Astrocyte (in vitro differentiated cells and primary cell): ENCODE measurements around the gene MRGPRF. TPM values are rescaled to one million over a fixed set of nuclear protein-coding genes. Genes with fewer than 3 reads are reported as not detected.

Experiments
- DNase-seq: peaks from one replicate; pipeline ENCODE4 v3.0.0-alpha.2; 2010; ENCODE audit warnings: low read depth
- FAIRE-seq: peaks from 2 replicates; lab custom pipeline; 2011; peaks lifted over from hg19 to GRCh38; lab: Jason Lieb, UNC
- H2AFZ ChIP-seq: 2 replicates; pipeline ENCODE4 v1.6.0; 2012; ENCODE audit warnings: low read depth, low read length, inconsistent platforms
- H3K27ac ChIP-seq: 2 replicates; pipeline ENCODE4 v1.5.1; 2011; ENCODE audit warnings: low read depth, low read length, inconsistent platforms
- H3K27me3 ChIP-seq: 2 replicates; pipeline ENCODE4 v1.6.0; 2011; ENCODE audit warnings: low read length, inconsistent platforms; ENCODE audit not compliant: insufficient read depth
- H3K36me3 ChIP-seq: 2 replicates; pipeline ENCODE4 v1.5.1; 2011; ENCODE audit warnings: low read length, inconsistent platforms; ENCODE audit not compliant: insufficient read depth
- H3K4me1 ChIP-seq: 2 replicates; pipeline ENCODE4 v1.5.1; 2011; ENCODE audit warnings: low read length, inconsistent platforms; ENCODE audit not compliant: insufficient read depth
- H3K4me2 ChIP-seq: 2 replicates; pipeline ENCODE4 v1.6.0; 2012; ENCODE audit warnings: low read length, inconsistent platforms
- H3K4me3 ChIP-seq: 2 replicates; pipeline ENCODE4 v1.5.1; 2011; ENCODE audit warnings: low read depth, mild to moderate bottlenecking, low read length, inconsistent platforms; ENCODE audit not compliant: insufficient read depth
- H3K79me2 ChIP-seq: 2 replicates; pipeline ENCODE4 v1.6.0; 2012; ENCODE audit warnings: mild to moderate bottlenecking, low read length, inconsistent platforms; ENCODE audit not compliant: insufficient read depth
- H3K9ac ChIP-seq: 2 replicates; pipeline ENCODE4 v1.6.0; 2012; ENCODE audit warnings: mild to moderate bottlenecking, low read length, inconsistent platforms
- H3K9me3 ChIP-seq: 2 replicates; pipeline ENCODE4 v1.5.1; 2012; ENCODE audit warnings: low read depth, mild to moderate bottlenecking, low read length, inconsistent platforms; ENCODE audit not compliant: insufficient read depth
- H4K20me1 ChIP-seq: 2 replicates; pipeline ENCODE4 v1.6.0; 2012; ENCODE audit warnings: low read length, inconsistent platforms; ENCODE audit not compliant: insufficient read depth
- H3K27ac Mint-ChIP-seq: one replicate; pipeline ENCODE4 v1.8.0; 2021; ENCODE audit warnings: mild to moderate bottlenecking, mixed read lengths; ENCODE audit not compliant: unreplicated experiment
- H3K27me3 Mint-ChIP-seq: one replicate; pipeline ENCODE4 v1.8.0; 2021; ENCODE audit warnings: low read depth, mixed read lengths; ENCODE audit not compliant: unreplicated experiment
- H3K36me3 Mint-ChIP-seq: one replicate; pipeline ENCODE4 v1.8.0; 2021; ENCODE audit warnings: low read depth, mixed read lengths; ENCODE audit not compliant: unreplicated experiment
- H3K4me1 Mint-ChIP-seq: one replicate; pipeline ENCODE4 v1.8.0; 2021; ENCODE audit warnings: low read depth, mixed read lengths; ENCODE audit not compliant: unreplicated experiment
- H3K4me3 Mint-ChIP-seq: one replicate; pipeline ENCODE4 v1.8.0; 2021; ENCODE audit warnings: mild to moderate bottlenecking, moderate library complexity, mixed read lengths; ENCODE audit not compliant: unreplicated experiment
- H3K9me3 Mint-ChIP-seq: one replicate; pipeline ENCODE4 v1.8.0; 2021; ENCODE audit warnings: mild to moderate bottlenecking, mixed read lengths; ENCODE audit not compliant: unreplicated experiment
- EZH2 ChIP-seq: IDR thresholded peaks from 2 replicates; pipeline ENCODE4 v1.6.1; 2012; ENCODE audit warnings: mild to moderate bottlenecking, low read length, inconsistent platforms; ENCODE audit not compliant: insufficient read depth
- total RNA-seq: library from RNA; stranded (reverse); gene quantifications from 2 replicates; pipeline ENCODE4 v1.2.1, GENCODE V29; 2021
- TF ChIP-seq, protein P1 (sequence below): IDR thresholded peaks from 2 replicates; pipeline ENCODE4 v1.5.1; 2011; ENCODE audit warnings: low read depth, mild to moderate bottlenecking, inconsistent platforms, low read length, moderate library complexity; ENCODE audit not compliant: insufficient read depth

The MRGPRF gene
- total RNA-seq, 1 donor from 2014 or later, result 4.1 TPM

DNA sequence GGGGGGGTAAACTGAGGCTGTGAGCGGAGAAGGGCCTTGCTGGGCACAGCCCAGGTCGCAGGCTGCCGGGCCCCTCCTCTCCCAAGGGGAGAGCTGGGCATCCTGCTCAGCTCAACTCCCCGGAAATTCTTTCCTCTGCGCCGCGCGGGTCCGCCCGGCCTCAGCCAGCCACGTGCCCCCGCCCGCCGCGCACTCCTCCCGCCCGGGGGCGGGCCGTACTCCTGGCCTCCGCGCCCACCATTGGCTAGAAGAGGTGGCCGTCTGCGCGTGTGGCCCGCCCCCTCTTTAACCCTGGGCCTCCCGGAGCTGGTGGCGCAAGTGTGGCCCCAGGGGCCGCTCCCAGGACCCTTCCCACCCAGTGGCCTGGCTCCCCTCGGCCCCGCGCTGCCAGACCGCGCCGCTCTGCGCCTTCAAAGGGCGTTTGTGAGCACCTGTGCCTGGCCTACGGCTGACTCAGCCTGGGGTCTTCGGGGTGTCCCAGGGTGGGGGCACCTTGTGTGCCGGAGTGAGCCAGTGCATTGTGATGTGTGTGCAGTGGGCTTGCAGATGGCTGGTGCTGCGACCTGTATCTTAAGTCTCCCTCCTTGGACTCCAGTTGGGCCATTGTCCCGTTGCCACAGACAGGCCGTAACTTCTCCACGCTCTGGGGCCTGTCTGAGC lies 2.0 kb downstream of the MRGPRF start:
- FAIRE-seq (no peak), DNase-seq (peak; percentile 63)
- H3K36me3 Mint-ChIP-seq, result no peaks in the 10 kb centered on the region
- Histone ChIP-seq H3K9me3 (no peaks in the 10 kb centered on the region), H3K27me3 (no peaks in the 10 kb centered on the region), H2AFZ (peak overlapping the region; percentile 41), H4K20me1 (no peaks in the 10 kb centered on the region), H3K27ac (no peak overlapping the region), H3K9ac (peak overlapping the region; percentile 36), H3K4me1 (peaks cover 57% of the 10 kb centered on the region), H3K4me2 (peak overlapping the region; percentile 74), H3K36me3 (no peaks in the 10 kb centered on the region), H3K4me3 (no peak overlapping the region), H3K79me2 (no peaks in the 10 kb centered on the region)
- H3K27ac Mint-ChIP-seq, result no peak overlapping the region
- H3K4me1 Mint-ChIP-seq, result peaks cover 22% of the 10 kb centered on the region
- TF ChIP-seq, protein P1, sequence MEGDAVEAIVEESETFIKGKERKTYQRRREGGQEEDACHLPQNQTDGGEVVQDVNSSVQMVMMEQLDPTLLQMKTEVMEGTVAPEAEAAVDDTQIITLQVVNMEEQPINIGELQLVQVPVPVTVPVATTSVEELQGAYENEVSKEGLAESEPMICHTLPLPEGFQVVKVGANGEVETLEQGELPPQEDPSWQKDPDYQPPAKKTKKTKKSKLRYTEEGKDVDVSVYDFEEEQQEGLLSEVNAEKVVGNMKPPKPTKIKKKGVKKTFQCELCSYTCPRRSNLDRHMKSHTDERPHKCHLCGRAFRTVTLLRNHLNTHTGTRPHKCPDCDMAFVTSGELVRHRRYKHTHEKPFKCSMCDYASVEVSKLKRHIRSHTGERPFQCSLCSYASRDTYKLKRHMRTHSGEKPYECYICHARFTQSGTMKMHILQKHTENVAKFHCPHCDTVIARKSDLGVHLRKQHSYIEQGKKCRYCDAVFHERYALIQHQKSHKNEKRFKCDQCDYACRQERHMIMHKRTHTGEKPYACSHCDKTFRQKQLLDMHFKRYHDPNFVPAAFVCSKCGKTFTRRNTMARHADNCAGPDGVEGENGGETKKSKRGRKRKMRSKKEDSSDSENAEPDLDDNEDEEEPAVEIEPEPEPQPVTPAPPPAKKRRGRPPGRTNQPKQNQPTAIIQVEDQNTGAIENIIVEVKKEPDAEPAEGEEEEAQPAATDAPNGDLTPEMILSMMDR, result no peak
- no peak for TF ChIP-seq EZH2
- peaks cover 6% of the 10 kb centered on the region for H3K27me3 Mint-ChIP-seq
- H3K4me3 Mint-ChIP-seq, result no peak overlapping the region
- H3K9me3 Mint-ChIP-seq, result no peaks in the 10 kb centered on the region

DNA sequence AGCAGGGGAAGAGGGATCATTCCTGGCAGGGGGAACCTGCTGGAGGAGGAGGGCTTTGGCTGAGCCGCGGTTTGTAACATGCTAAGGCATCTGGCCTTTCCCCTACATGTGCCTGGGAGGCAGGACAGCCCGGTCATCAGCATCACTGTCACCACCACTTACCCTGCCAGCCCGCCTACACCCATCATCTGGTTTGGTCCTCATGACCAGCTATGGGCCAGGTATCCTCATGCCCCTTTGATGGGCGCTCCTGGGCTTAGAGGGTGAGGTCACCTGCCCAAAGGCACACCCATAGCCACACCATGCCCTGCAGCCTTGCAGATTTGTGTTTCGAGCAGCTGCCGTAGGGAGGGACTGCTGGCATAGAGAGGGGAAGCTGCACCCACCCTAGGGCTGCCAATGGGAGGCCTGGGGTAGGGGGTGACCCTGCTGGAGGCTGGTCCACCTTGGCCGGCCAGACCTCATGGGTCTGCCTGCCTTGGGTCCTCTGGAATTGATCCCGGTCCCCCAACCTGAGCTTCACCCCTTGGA lies 2.6 kb downstream of the MRGPRF start:
- Mint-ChIP-seq H3K36me3 (no peaks in the 10 kb centered on the region), H3K27me3 (peaks cover 6% of the 10 kb centered on the region), H3K4me3 (no peak overlapping the region), H3K27ac (no peak overlapping the region), H3K9me3 (no peaks in the 10 kb centered on the region), H3K4me1 (peaks cover 22% of the 10 kb centered on the region)
- FAIRE-seq (no peak), DNase-seq (no peak)
- Histone ChIP-seq H3K9ac (peak overlapping the region; percentile 36), H3K27ac (no peak overlapping the region), H3K4me3 (no peak overlapping the region), H3K9me3 (no peaks in the 10 kb centered on the region), H3K79me2 (no peaks in the 10 kb centered on the region), H4K20me1 (no peaks in the 10 kb centered on the region), H3K4me1 (peaks cover 57% of the 10 kb centered on the region), H2AFZ (peak overlapping the region; percentile 41), H3K36me3 (no peaks in the 10 kb centered on the region), H3K27me3 (no peaks in the 10 kb centered on the region), H3K4me2 (peak overlapping the region; percentile 74)
- TF ChIP-seq, protein P1, result no peak
- no peak for TF ChIP-seq EZH2
